AG10803 (cell line): ENCODE measurements around the gene RGS7.
A peak's percentile ranks its signal among the peaks of the same experiment; 100 is the strongest.
"Not testable (repeated sequence)": the region's sequence is repeated elsewhere in the genome, so short reads cannot be mapped to it uniquely, and the experiment has no call there.

Experiments
- DNase-seq: peaks from one replicate; pipeline ENCODE4 v3.0.0; 2010; ENCODE audit warnings: low read depth
- H3K4me3 ChIP-seq: 2 replicates; pipeline ENCODE4 v1.5.1; 2011; ENCODE audit warnings: mild to moderate bottlenecking, low read length, control low read depth
- TF ChIP-seq, protein P1 (sequence below): conservative IDR thresholded peaks from 2 replicates; pipeline ENCODE4 v1.5.1; 2011; ENCODE audit warnings: mild to moderate bottlenecking, low read length, control low read depth, inconsistent platforms

RGS7 gene

GRCh38 chr1:240758296-240758695, 598.7 kb downstream of the RGS7 start:
- H3K4me3 ChIP-seq = no peak overlapping the region
- DNase-seq = no peak
- TF ChIP-seq, protein P1, sequence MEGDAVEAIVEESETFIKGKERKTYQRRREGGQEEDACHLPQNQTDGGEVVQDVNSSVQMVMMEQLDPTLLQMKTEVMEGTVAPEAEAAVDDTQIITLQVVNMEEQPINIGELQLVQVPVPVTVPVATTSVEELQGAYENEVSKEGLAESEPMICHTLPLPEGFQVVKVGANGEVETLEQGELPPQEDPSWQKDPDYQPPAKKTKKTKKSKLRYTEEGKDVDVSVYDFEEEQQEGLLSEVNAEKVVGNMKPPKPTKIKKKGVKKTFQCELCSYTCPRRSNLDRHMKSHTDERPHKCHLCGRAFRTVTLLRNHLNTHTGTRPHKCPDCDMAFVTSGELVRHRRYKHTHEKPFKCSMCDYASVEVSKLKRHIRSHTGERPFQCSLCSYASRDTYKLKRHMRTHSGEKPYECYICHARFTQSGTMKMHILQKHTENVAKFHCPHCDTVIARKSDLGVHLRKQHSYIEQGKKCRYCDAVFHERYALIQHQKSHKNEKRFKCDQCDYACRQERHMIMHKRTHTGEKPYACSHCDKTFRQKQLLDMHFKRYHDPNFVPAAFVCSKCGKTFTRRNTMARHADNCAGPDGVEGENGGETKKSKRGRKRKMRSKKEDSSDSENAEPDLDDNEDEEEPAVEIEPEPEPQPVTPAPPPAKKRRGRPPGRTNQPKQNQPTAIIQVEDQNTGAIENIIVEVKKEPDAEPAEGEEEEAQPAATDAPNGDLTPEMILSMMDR = no peak

- H3K4me3 ChIP-seq = no peak overlapping the region
- TF ChIP-seq, protein P1 = no peak
- no peak for DNase-seq
Measured at GRCh38 chr1:240747907-240748306, 609.1 kb downstream of the RGS7 start.

DNA sequence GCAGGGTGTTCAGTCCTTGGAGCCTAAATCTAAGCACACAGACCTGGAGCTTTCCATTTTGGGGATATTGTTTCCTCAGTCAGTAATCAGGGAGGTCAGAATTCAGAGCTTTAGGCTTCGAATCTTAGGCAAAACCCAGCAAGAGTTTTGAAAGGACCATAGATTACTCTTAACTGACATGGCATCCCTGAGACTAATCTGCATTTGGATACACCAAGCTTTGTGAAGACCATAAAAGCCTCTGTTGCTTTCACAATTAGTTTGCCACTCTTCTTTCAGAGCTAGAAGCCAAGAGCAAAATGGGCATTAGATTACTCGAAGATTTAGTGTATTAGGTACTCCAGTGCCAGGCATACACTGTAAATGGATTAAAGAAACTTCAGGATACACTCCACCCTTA, 613.3 kb downstream of the RGS7 start:
- DNase-seq = no peak
- TF ChIP-seq, protein P1 = no peak
- no peak overlapping the region for H3K4me3 ChIP-seq

DNA sequence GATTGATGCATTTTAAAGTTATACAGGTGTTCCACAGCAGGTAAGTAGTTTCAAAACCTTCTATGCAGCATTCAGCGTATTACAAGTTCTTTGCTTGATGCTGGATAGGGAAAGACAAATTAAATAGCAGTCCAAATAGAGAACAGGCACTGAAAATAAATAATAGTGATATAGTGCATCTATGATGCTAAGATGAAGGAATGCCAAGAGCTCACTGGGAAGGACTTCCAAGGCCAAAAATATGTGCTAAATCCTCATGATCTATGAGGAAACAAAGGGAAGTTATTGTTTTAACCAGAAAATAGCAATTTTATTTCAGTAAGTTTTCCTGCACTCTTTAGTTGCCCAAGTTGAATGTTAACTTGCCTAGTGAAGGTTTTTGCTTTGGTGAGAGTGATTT, 617.3 kb downstream of the RGS7 start:
- no peak overlapping the region for H3K4me3 ChIP-seq
- TF ChIP-seq, protein P1 = no peak
- DNase-seq = peak; percentile 49

DNA sequence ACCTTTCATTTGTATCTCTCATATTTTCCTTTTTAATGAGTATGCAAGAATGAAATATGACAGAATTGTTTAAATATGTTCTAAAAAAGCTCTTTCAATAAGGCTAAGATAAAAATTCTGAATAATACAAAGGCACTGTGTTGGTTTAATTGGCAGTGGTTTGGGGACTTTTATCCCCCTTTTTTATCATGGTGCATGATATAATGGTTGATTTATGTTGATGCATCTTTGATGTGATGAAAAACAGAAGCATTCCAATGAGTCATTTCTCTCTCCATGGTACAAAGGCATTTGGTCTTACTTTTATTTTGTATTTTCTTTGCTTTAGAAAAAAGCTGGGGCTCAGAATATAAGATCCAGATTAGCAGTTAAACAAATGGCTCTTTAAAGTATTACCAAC, 617.9 kb downstream of the RGS7 start:
- TF ChIP-seq, protein P1 = no peak
- peak; percentile 41 for DNase-seq
- H3K4me3 ChIP-seq = no peak overlapping the region

GRCh38 chr1:240737766-240738265, 619.2 kb downstream of the RGS7 start:
- no peak for DNase-seq
- TF ChIP-seq, protein P1 = no peak
- no peak overlapping the region for H3K4me3 ChIP-seq

- peak; percentile 78 for DNase-seq
- TF ChIP-seq, protein P1 = no peak
- no peak overlapping the region for H3K4me3 ChIP-seq
Measured at GRCh38 chr1:240737298-240737697, 619.7 kb downstream of the RGS7 start.

DNA sequence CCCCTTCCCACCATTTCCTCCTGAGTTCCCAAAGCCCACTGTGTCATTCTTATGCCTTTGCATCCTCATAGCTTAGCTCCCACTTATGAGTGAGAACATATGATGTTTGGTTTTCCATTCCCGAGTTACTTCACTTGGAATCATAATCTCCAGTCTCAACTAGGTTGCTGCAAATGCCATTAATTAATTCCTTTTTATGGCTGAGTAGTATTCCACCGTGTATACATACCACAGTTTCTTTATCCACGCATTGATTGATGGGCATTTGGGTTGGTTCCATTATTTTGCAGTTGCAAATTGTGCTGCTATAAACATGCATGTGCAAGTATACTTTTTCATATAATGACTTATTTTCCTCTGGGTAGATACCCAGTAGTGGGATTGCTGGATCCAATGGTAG, 622.3 kb downstream of the RGS7 start:
- not testable (repeated sequence) for H3K4me3 ChIP-seq, DNase-seq
